ENCODE data around the gene SBF2. TPM values are rescaled to one million over a fixed set of nuclear protein-coding genes. Genes with fewer than 3 reads are reported as not detected.

SBF2 gene
- total RNA-seq, 2 donors from 2014 or later, result 53.8 to 60.8 TPM

- no peak overlapping the region for H3K4me3 ChIP-seq
- no peaks in the 10 kb centered on the region for H3K27me3 ChIP-seq (replicated peaks; ENCODE audit: insufficient read depth)
- H3K9me3 ChIP-seq, result no peaks in the 10 kb centered on the region
- DNase-seq (ENCODE audit: low spot score) (no peak), ATAC-seq (ENCODE audit: insufficient number of reproducible peaks, low FRiP score, low read depth) (no peak)
- TF ChIP-seq CTCF (IDR thresholded peaks at IDR 0.05), result no peak
- H3K36me3 ChIP-seq, result no peaks in the 10 kb centered on the region
- peaks cover 7 to 10% of the 10 kb centered on the region in 2 donors for H3K4me1 ChIP-seq (ENCODE audit: control insufficient read depth in 1 of 2, low read depth in 2 of 2)
- H3K27ac ChIP-seq, result no peak overlapping the region
Observed at GRCh38 chr11:10087186-10087922, 206.7 kb downstream of the SBF2 start.

GRCh38 chr11:10080138-10080537 lies 213.9 kb downstream of the SBF2 start:
- no peak for ATAC-seq (ENCODE audit: insufficient number of reproducible peaks, low FRiP score, low read depth)
- H3K4me3 ChIP-seq, result no peak overlapping the region
- no peak overlapping the region for H3K27ac ChIP-seq
- H3K36me3 ChIP-seq, result no peaks in the 10 kb centered on the region
- H3K27me3 ChIP-seq (replicated peaks; ENCODE audit: insufficient read depth), result no peaks in the 10 kb centered on the region
- no peak for TF ChIP-seq CTCF (IDR thresholded peaks at IDR 0.05)
- peaks cover 28% of the 10 kb centered on the region for H3K9me3 ChIP-seq
- peaks cover 3 to 19% of the 10 kb centered on the region in 2 donors for H3K4me1 ChIP-seq (ENCODE audit: control insufficient read depth in 1 of 2, low read depth in 2 of 2)
- no peak for DNase-seq (ENCODE audit: low spot score)

- H3K4me1 ChIP-seq (ENCODE audit: control insufficient read depth in 1 of 2, low read depth in 2 of 2), result peaks cover 3 to 20% of the 10 kb centered on the region in 2 donors
- TF ChIP-seq CTCF (IDR thresholded peaks at IDR 0.05), result peak; percentile 38
- H3K27ac ChIP-seq, result no peak overlapping the region
- no peaks in the 10 kb centered on the region for H3K36me3 ChIP-seq
- H3K4me3 ChIP-seq, result peak overlapping the region; percentile 32
- no peaks in the 10 kb centered on the region for H3K27me3 ChIP-seq (replicated peaks; ENCODE audit: insufficient read depth)
- H3K9me3 ChIP-seq, result peaks cover 28% of the 10 kb centered on the region
- DNase-seq (ENCODE audit: low spot score), result peak; percentile 9
- no peak for ATAC-seq (ENCODE audit: insufficient number of reproducible peaks, low FRiP score, low read depth)
Observed at GRCh38 chr11:10076458-10077141, 217.4 kb downstream of the SBF2 start.

GRCh38 chr11:10075141-10075540 lies 218.9 kb downstream of the SBF2 start:
- no peak for ATAC-seq (ENCODE audit: insufficient number of reproducible peaks, low FRiP score, low read depth)

More at GRCh38 chr11:10075141-10075540, 218.9 kb downstream of the SBF2 start:
- H3K27me3 ChIP-seq (replicated peaks; ENCODE audit: insufficient read depth), result no peaks in the 10 kb centered on the region
- H3K36me3 ChIP-seq, result no peaks in the 10 kb centered on the region
- no peak for TF ChIP-seq CTCF (IDR thresholded peaks at IDR 0.05)
- H3K4me3 ChIP-seq, result no peak overlapping the region
- no peak overlapping the region for H3K27ac ChIP-seq
- peaks cover 15% of the 10 kb centered on the region for H3K9me3 ChIP-seq
- no peak for DNase-seq (ENCODE audit: low spot score)
- H3K4me1 ChIP-seq (ENCODE audit: control insufficient read depth in 1 of 2, low read depth in 2 of 2), result peaks cover 3 to 20% of the 10 kb centered on the region in 2 donors
